B cell (primary cell): ENCODE results near the gene TNNI3K.

Source experiments
- EZH2 ChIP-seq: IDR thresholded peaks from 2 replicates; pipeline ENCODE4 v1.6.1; 2012; ENCODE audit warnings: borderline replicate concordance, low read depth, mild to moderate bottlenecking, moderate library complexity, low read length; ENCODE audit not compliant: insufficient read depth, poor library complexity, severe bottlenecking
- TF ChIP-seq, protein P1 (sequence below): fragments of 200-600 bp; IDR thresholded peaks from one replicate; pipeline ENCODE4 v1.8.0; 2022; ENCODE audit warnings: antibody characterized with exemption, mild to moderate bottlenecking

DNA sequence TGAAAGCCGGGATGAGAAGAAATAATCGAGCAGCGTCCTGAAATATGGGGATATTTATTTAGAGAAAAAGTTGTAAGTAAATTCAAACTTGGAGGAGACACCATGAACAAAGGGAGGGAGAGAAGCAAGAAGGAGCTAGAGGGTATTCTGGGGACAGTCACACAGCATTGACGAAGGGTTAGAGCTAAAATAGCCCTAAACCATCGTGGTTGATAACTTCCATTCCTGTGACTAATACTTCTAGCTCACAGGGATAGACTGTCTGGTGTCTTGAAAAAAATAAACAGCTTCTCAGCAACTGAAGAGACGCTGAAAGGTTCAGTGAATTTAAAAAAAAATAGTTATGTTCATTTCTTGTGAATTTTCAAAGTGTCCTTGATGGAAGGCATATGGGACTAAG, 190.5 kb downstream of the TNNI3K start:
- TF ChIP-seq, protein P1, sequence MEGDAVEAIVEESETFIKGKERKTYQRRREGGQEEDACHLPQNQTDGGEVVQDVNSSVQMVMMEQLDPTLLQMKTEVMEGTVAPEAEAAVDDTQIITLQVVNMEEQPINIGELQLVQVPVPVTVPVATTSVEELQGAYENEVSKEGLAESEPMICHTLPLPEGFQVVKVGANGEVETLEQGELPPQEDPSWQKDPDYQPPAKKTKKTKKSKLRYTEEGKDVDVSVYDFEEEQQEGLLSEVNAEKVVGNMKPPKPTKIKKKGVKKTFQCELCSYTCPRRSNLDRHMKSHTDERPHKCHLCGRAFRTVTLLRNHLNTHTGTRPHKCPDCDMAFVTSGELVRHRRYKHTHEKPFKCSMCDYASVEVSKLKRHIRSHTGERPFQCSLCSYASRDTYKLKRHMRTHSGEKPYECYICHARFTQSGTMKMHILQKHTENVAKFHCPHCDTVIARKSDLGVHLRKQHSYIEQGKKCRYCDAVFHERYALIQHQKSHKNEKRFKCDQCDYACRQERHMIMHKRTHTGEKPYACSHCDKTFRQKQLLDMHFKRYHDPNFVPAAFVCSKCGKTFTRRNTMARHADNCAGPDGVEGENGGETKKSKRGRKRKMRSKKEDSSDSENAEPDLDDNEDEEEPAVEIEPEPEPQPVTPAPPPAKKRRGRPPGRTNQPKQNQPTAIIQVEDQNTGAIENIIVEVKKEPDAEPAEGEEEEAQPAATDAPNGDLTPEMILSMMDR, result no peak
- TF ChIP-seq EZH2, result no peak
